Retinal pigment epithelial cell (primary cell): ENCODE data around the gene LIPA.

Experiments
- DNase-seq: peaks from one replicate; pipeline ENCODE4 v3.0.0-alpha.2; 2010; ENCODE audit warnings: low read depth
- H3K4me3 ChIP-seq: 2 replicates; pipeline ENCODE4 v1.5.1; 2011; ENCODE audit warnings: mild to moderate bottlenecking, low read length, control low read depth, moderate library complexity
- TF ChIP-seq, protein P1 (sequence below): conservative IDR thresholded peaks from 2 replicates; pipeline ENCODE4 v1.5.1; 2011; ENCODE audit warnings: low read depth, low read length, control low read depth, inconsistent platforms

LIPA gene

DNA sequence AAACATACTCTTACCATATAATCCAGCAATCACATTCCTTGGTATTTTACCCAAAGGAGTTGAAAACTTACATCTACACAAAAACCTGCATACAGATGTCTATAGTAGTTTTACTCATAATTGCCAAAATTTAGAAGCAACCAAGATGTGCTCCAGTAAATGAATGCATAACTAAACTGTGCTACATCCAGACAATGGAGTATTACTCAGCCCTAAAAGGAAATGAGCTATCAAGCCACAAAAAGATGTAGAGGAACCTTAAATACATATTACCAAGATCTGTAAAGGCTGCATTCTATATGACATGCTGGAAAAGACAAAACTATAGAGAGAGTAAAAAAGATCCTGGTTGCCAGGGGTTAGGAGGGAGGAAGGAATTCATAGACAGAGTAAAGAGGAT lies 22.6 kb downstream of the LIPA start:
- no peak for DNase-seq
- H3K4me3 ChIP-seq: no peak overlapping the region
- TF ChIP-seq, protein P1, sequence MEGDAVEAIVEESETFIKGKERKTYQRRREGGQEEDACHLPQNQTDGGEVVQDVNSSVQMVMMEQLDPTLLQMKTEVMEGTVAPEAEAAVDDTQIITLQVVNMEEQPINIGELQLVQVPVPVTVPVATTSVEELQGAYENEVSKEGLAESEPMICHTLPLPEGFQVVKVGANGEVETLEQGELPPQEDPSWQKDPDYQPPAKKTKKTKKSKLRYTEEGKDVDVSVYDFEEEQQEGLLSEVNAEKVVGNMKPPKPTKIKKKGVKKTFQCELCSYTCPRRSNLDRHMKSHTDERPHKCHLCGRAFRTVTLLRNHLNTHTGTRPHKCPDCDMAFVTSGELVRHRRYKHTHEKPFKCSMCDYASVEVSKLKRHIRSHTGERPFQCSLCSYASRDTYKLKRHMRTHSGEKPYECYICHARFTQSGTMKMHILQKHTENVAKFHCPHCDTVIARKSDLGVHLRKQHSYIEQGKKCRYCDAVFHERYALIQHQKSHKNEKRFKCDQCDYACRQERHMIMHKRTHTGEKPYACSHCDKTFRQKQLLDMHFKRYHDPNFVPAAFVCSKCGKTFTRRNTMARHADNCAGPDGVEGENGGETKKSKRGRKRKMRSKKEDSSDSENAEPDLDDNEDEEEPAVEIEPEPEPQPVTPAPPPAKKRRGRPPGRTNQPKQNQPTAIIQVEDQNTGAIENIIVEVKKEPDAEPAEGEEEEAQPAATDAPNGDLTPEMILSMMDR: no peak

DNA sequence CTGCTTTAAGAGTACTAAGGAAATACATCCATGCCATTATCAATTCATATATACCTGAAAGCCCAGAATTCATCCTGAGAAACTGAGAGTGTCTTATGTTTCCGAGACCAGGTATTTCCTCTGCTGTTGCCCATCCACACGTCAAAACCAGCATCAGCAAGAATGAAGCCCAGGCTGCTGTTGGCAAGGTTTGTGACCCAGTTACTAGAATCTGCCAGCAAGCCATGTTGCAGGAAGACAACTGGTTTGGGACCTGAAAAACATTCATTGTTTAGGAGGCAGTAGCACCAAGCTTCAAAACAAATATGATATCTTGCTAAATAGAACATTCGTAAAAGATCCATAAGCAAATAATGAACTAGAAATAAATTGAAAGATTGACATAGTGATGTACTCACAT lies 23.4 kb downstream of the LIPA start:
- TF ChIP-seq, protein P1: no peak
- no peak for DNase-seq

DNA sequence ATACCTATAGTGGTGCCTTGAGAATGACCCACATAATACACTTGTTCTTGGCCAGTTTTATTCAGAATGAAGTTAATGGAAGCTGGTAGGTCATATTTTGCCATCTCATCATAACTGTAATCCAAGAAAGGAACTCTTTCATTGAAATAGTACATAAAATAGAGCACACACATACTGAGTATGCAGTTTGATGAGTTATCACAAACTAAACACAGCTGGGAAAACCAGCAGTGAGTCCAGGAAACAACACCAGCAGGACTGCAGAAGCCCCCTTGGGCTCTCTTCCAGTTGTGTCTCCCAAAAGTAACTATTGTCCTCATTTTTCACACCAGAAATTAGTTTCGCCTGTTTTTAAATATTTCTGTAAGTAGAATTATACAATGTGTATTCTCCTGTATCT lies 24.7 kb downstream of the LIPA start:
- TF ChIP-seq, protein P1: no peak
- no peak for DNase-seq
- no peak overlapping the region for H3K4me3 ChIP-seq

More for the DNA sequence above, 23.4 kb downstream of the LIPA start:
- no peak overlapping the region for H3K4me3 ChIP-seq

DNA sequence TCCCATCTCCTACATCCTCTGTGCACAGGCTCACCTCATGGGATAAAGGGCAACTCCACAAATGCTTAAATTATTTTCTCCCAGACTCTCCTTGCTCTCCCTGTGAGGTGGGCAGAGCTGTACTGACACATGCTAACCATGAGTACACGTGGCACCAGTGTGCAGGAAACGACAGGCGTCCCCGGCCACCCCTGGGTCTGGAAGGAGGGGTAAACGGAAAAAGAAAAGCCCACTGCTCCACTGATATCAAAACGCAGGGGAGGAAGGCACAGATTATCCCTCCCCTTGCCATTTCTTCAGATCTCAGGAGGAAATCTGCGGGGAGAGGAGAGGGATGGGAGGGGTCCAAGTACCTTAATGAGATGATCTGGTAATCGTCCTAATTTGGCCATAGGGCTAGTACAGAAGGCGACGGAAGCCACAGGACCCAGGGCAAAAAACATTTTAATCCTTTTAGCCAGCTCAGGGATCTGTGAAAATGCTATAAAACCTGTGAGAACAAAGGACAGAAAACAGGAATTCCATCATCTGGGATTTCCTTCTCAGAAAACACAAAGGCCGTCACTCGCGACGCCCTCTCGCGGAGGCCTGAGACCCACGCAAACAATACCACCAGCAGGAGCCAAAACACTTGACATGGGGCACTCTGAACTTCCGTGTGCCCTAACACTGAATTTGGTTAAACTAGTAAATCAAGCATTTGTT lies 26.7 kb downstream of the LIPA start:
- peak overlapping the region; percentile 34 for H3K4me3 ChIP-seq
- peak; percentile 17 for DNase-seq
- TF ChIP-seq, protein P1: peak; percentile 61

DNA sequence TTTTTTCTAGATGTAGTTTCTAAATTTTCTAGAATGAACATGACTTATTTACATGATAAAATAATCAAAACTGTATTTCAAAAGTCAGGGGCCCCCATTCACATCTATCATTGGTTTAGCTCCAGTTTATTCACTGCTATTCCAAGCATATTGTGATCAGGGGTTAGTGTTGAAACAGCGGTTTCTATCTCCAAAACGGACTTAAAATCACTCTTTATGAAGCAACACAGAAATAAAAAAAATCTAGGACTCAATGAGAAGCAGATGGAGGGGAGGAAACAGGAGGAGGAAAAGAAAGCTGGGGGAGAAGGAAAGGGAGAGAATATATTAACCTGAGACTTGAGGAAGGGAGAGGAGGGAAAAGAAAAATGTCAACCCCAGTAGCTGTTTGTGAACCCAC lies 29.7 kb downstream of the LIPA start:
- TF ChIP-seq, protein P1: no peak
- no peak for DNase-seq
- no peak overlapping the region for H3K4me3 ChIP-seq

DNA sequence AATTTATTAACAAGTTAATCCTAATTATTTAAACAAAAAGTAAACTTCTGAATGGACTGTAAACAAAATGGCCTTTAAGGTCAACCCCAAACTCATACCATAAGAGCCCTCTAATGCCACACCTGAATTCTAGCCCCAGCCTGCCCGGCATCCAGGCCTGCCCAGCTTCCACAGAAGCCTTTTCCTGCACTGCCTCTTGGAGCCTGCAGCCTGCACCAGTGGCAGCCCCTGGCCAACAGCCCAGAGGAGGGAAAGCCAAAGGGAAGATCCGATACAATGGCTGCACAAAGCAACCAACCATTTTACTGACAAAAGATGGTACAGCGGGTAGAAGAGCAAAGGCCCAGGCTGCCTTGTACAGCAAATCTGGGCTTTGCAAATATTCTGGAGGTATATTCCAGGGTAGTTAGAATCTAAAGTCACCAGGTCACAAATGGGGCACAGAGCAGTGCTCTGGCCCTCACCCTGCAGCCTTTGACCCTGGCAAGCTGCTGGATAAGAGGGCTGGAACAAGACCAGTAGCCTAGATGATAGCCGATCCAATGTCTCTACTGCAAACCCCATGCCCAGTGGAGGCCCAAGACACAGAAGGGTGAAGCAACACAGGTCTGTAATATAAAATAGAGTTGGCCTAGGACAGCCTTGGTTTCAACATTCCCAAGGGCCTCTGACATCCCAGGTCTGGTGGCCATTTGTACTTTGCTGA lies 31.9 kb downstream of the LIPA start:
- TF ChIP-seq, protein P1: no peak
- no peak overlapping the region for H3K4me3 ChIP-seq
- DNase-seq: no peak
